ENCODE data around the gene NUDT2.

GRCh38 chr9:34292552-34292951 is 36.8 kb upstream of the NUDT2 start:
- TF ChIP-seq, protein P1, sequence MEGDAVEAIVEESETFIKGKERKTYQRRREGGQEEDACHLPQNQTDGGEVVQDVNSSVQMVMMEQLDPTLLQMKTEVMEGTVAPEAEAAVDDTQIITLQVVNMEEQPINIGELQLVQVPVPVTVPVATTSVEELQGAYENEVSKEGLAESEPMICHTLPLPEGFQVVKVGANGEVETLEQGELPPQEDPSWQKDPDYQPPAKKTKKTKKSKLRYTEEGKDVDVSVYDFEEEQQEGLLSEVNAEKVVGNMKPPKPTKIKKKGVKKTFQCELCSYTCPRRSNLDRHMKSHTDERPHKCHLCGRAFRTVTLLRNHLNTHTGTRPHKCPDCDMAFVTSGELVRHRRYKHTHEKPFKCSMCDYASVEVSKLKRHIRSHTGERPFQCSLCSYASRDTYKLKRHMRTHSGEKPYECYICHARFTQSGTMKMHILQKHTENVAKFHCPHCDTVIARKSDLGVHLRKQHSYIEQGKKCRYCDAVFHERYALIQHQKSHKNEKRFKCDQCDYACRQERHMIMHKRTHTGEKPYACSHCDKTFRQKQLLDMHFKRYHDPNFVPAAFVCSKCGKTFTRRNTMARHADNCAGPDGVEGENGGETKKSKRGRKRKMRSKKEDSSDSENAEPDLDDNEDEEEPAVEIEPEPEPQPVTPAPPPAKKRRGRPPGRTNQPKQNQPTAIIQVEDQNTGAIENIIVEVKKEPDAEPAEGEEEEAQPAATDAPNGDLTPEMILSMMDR (conservative IDR thresholded peaks at IDR 0.05), result no peak
- TF ChIP-seq ZFX (IDR thresholded peaks at IDR 0.05), result no peak
